ENCODE results near the gene TTC28. TPM values are rescaled to one million over a fixed set of nuclear protein-coding genes. Genes with fewer than 3 reads are reported as not detected.
"Not testable (repeated sequence)": the region's sequence is repeated elsewhere in the genome, so short reads cannot be mapped to it uniquely, and the experiment has no call there.

Gene TTC28
- total RNA-seq, 4 donors from 2014 or later: 35.1 to 138 (median 50.8) TPM

- Histone ChIP-seq H3K36me3 (no peaks in the 10 kb centered on the region), H3K4me3 (no peak overlapping the region), H3K4me1 (peaks cover 0 to 5% (median 0%) of the 10 kb centered on the region in 3 donors), H3K27me3 (no peaks in the 10 kb centered on the region), H3K27ac (peak overlapping the region in 3 of 4 donors; percentile 26 to 47 (median 33)), H3K9me3 (no peaks in the 10 kb centered on the region)
- no peak for TF ChIP-seq POLR2AphosphoS5 (IDR thresholded peaks at IDR 0.05)
- no peak for TF ChIP-seq EP300 (IDR thresholded peaks at IDR 0.05)
- no peak for TF ChIP-seq POLR2A (IDR thresholded peaks at IDR 0.05)
- no peak for TF ChIP-seq CTCF (IDR thresholded peaks at IDR 0.05)
- no peak for ATAC-seq
- WGBS, 2 donors (ENCODE audit: low coverage in 1 of 2): 49 to 70% methylated on average over 2 to 3 of the region's 3 CpGs
These were observed 31.0 kb upstream of the TTC28 start for GRCh38 chr22:28710576-28711191.

GRCh38 chr22:28710107-28710506, 30.5 kb upstream of the TTC28 start:
- Histone ChIP-seq H3K4me3 (no peak overlapping the region), H3K27ac (peak overlapping the region in 3 of 4 donors; percentile 26 to 47 (median 33)), H3K4me1 (peaks cover 0 to 5% (median 0%) of the 10 kb centered on the region in 3 donors), H3K27me3 (no peaks in the 10 kb centered on the region), H3K9me3 (no peaks in the 10 kb centered on the region), H3K36me3 (no peaks in the 10 kb centered on the region)
- no peak for TF ChIP-seq EP300 (IDR thresholded peaks at IDR 0.05)
- no peak for TF ChIP-seq POLR2A (IDR thresholded peaks at IDR 0.05)
- TF ChIP-seq CTCF (IDR thresholded peaks at IDR 0.05): no peak
- TF ChIP-seq POLR2AphosphoS5 (IDR thresholded peaks at IDR 0.05): no peak
- no peak for ATAC-seq

- Histone ChIP-seq H3K4me3 (no peak overlapping the region), H3K36me3 (no peaks in the 10 kb centered on the region), H3K4me1 (peaks cover 0 to 5% (median 0%) of the 10 kb centered on the region in 3 donors), H3K9me3 (no peaks in the 10 kb centered on the region), H3K27me3 (no peaks in the 10 kb centered on the region), H3K27ac (no peak overlapping the region)
- ATAC-seq: no peak
- WGBS, 2 donors (ENCODE audit: low coverage in 1 of 2): 80 to 98% methylated on average over 3 to 4 of the region's 6 CpGs
- TF ChIP-seq POLR2A (IDR thresholded peaks at IDR 0.05) (no peak), CTCF (IDR thresholded peaks at IDR 0.05) (no peak), EP300 (IDR thresholded peaks at IDR 0.05) (no peak), POLR2AphosphoS5 (IDR thresholded peaks at IDR 0.05) (no peak)
These were observed 27.2 kb upstream of the TTC28 start for GRCh38 chr22:28706845-28707244.

- H3K4me1 ChIP-seq: no peaks in the 10 kb centered on the region
- H3K9me3 ChIP-seq: no peaks in the 10 kb centered on the region
- no peak overlapping the region for H3K4me3 ChIP-seq
- TF ChIP-seq POLR2AphosphoS5 (IDR thresholded peaks at IDR 0.05) (no peak), EP300 (IDR thresholded peaks at IDR 0.05) (no peak), CTCF (IDR thresholded peaks at IDR 0.05) (no peak), POLR2A (IDR thresholded peaks at IDR 0.05) (no peak)
- ATAC-seq: no peak
- no peaks in the 10 kb centered on the region for H3K27me3 ChIP-seq
- H3K36me3 ChIP-seq: no peaks in the 10 kb centered on the region
- H3K27ac ChIP-seq: no peak overlapping the region
These were observed 23.8 kb upstream of the TTC28 start for GRCh38 chr22:28703436-28703835.

- no peak for TF ChIP-seq EP300 (IDR thresholded peaks at IDR 0.05)
- TF ChIP-seq POLR2AphosphoS5 (IDR thresholded peaks at IDR 0.05): no peak
- TF ChIP-seq POLR2A (IDR thresholded peaks at IDR 0.05): no peak
- TF ChIP-seq CTCF (IDR thresholded peaks at IDR 0.05): no peak
- no peaks in the 10 kb centered on the region for H3K36me3 ChIP-seq
- no peaks in the 10 kb centered on the region for H3K27me3 ChIP-seq
- no peak overlapping the region for H3K27ac ChIP-seq
- no peak for ATAC-seq
- H3K4me1 ChIP-seq: no peaks in the 10 kb centered on the region
- no peak overlapping the region for H3K4me3 ChIP-seq
- no peaks in the 10 kb centered on the region for H3K9me3 ChIP-seq
- WGBS, 2 donors (ENCODE audit: low coverage in 1 of 2): 91 to 100% methylated on average over 2 of the region's 2 CpGs
These were observed 23.3 kb upstream of the TTC28 start for GRCh38 chr22:28702891-28703290.

GRCh38 chr22:28693041-28693760, 13.6 kb upstream of the TTC28 start:
- H3K27ac ChIP-seq, H3K9me3 ChIP-seq, ATAC-seq, H3K4me3 ChIP-seq, H3K4me1 ChIP-seq, H3K27me3 ChIP-seq, H3K36me3 ChIP-seq: not testable (repeated sequence)
- 93 to 100% methylated on average over 1 to 4 of the region's 6 CpGs for WGBS, 2 donors (ENCODE audit: low coverage in 1 of 2)

- not testable (repeated sequence) for H3K4me1 ChIP-seq, H3K36me3 ChIP-seq, H3K27ac ChIP-seq, H3K4me3 ChIP-seq, ATAC-seq, H3K27me3 ChIP-seq, H3K9me3 ChIP-seq
- WGBS, 2 donors (ENCODE audit: low coverage in 1 of 2): 90 to 100% methylated on average over 1 to 2 of the region's 2 CpGs
These were observed 10.2 kb upstream of the TTC28 start for GRCh38 chr22:28689796-28690195.

Measured in gastroesophageal sphincter (tissue), 4 donors.